ENCODE results near the gene SATB2. TPM values are rescaled to one million over a fixed set of nuclear protein-coding genes. Genes with fewer than 3 reads are reported as not detected.

Gene SATB2
- total RNA-seq, 1 experiment from 2014 or later = 3.0 TPM

GRCh38 chr2:199230091-199230490, 227.6 kb downstream of the SATB2 start:
- no peaks in the 10 kb centered on the region for H3F3A ChIP-seq (ENCODE audit: low read length, unreplicated experiment)
- H3K4me2 ChIP-seq (ENCODE audit: low read length) = no peak overlapping the region
- no peaks in the 10 kb centered on the region for H3K79me2 ChIP-seq (ENCODE audit: low read length)
- ChIA-PET POLR2A (ENCODE audit: unreplicated experiment) (no interaction called here), CTCF (no interaction called here)
- H4K20me1 ChIP-seq (ENCODE audit: low read length) = no peaks in the 10 kb centered on the region
- peak overlapping the region; percentile 4; the same call in 1 of the 2 replicates for H3K9ac ChIP-seq (ENCODE audit: low read length)
- peaks cover 17% of the 10 kb centered on the region for H3K4me1 ChIP-seq (ENCODE audit: insufficient read depth, low read length)
- no peak overlapping the region for H3K4me3 ChIP-seq (ENCODE audit: low read length)
- no peaks in the 10 kb centered on the region for H3K9me2 ChIP-seq (replicated peaks; ENCODE audit: low read length)
- BruUV-seq (replicated peaks) = no TSS peak
- H3K9me3 ChIP-seq (ENCODE audit: low read length) = no peaks in the 10 kb centered on the region
- peak overlapping the region; percentile 61 for H3K27ac ChIP-seq (ENCODE audit: low read length)
- ATAC-seq (no peak), DNase-seq (peak; percentile 48)
- no peaks in the 10 kb centered on the region for H3K27me3 ChIP-seq (ENCODE audit: low read length)
- no peak for TF ChIP-seq EZH2 (IDR thresholded peaks at IDR 0.05; ENCODE audit: low read length, unreplicated experiment)
- TF ChIP-seq CTCF (conservative IDR thresholded peaks at IDR 0.05; ENCODE audit: low read depth, low read length) = no peak
- TF ChIP-seq EZH2phosphoT487 (IDR thresholded peaks at IDR 0.05; ENCODE audit: borderline replicate concordance, low read length) = no peak
- intact Hi-C loops (cut with micrococcal nuclease) = no loop called here
- H3K36me3 ChIP-seq (ENCODE audit: low read depth, low read length) = no peaks in the 10 kb centered on the region
- no peak overlapping the region for H2AFZ ChIP-seq (ENCODE audit: low read length)

GRCh38 chr2:199228887-199229819, 228.6 kb downstream of the SATB2 start:
- ATAC-seq = peak; percentile 98
- no peaks in the 10 kb centered on the region for H3F3A ChIP-seq (ENCODE audit: low read length, unreplicated experiment)
- H3K4me3 ChIP-seq (ENCODE audit: low read length) = 0 out of 2 replicates have a peak overlapping the region, but pooled peaks have one; percentile 6
- H4K20me1 ChIP-seq (ENCODE audit: low read length) = no peaks in the 10 kb centered on the region
- peak; percentile 98 for DNase-seq
- ChIA-PET POLR2A (ENCODE audit: unreplicated experiment) (no interaction called here), CTCF (no interaction called here)
- peak overlapping the region; percentile 61 for H3K27ac ChIP-seq (ENCODE audit: low read length)
- no peak for TF ChIP-seq EZH2phosphoT487 (IDR thresholded peaks at IDR 0.05; ENCODE audit: borderline replicate concordance, low read length)
- H3K79me2 ChIP-seq (ENCODE audit: low read length) = no peaks in the 10 kb centered on the region
- H3K4me1 ChIP-seq (ENCODE audit: insufficient read depth, low read length) = peaks cover 21% of the 10 kb centered on the region
- H2AFZ ChIP-seq (ENCODE audit: low read length) = peak overlapping the region; percentile 41; the same call in 1 of the 2 replicates
- intact Hi-C loops (cut with micrococcal nuclease) = no loop called here
- no peaks in the 10 kb centered on the region for H3K27me3 ChIP-seq (ENCODE audit: low read length)
- H3K36me3 ChIP-seq (ENCODE audit: low read depth, low read length) = no peaks in the 10 kb centered on the region
- H3K9me3 ChIP-seq (ENCODE audit: low read length) = no peaks in the 10 kb centered on the region
- peak overlapping the region; percentile 4; the same call in 1 of the 2 replicates for H3K9ac ChIP-seq (ENCODE audit: low read length)
- BruUV-seq (replicated peaks) = no TSS peak
- H3K9me2 ChIP-seq (replicated peaks; ENCODE audit: low read length) = no peaks in the 10 kb centered on the region
- peak overlapping the region; percentile 68 for H3K4me2 ChIP-seq (ENCODE audit: low read length)

GRCh38 chr2:199223791-199224190, 233.9 kb downstream of the SATB2 start:
- no TSS peak for BruUV-seq (replicated peaks)

More at GRCh38 chr2:199223791-199224190, 233.9 kb downstream of the SATB2 start:
- H3K27ac ChIP-seq (ENCODE audit: low read length) = no peak overlapping the region
- TF ChIP-seq EZH2 (IDR thresholded peaks at IDR 0.05; ENCODE audit: low read length, unreplicated experiment) (no peak), CTCF (conservative IDR thresholded peaks at IDR 0.05; ENCODE audit: low read depth, low read length) (no peak), EZH2phosphoT487 (IDR thresholded peaks at IDR 0.05; ENCODE audit: borderline replicate concordance, low read length) (no peak)
- ATAC-seq (peak; percentile 91), DNase-seq (peak; percentile 92)
- H3K4me3 ChIP-seq (ENCODE audit: low read length) = no peak overlapping the region
- H4K20me1 ChIP-seq (ENCODE audit: low read length) = no peaks in the 10 kb centered on the region
- H3K9me2 ChIP-seq (replicated peaks; ENCODE audit: low read length) = no peaks in the 10 kb centered on the region
- intact Hi-C loops (cut with micrococcal nuclease) = no loop called here
- H2AFZ ChIP-seq (ENCODE audit: low read length) = no peak overlapping the region
- no peaks in the 10 kb centered on the region for H3F3A ChIP-seq (ENCODE audit: low read length, unreplicated experiment)
- H3K79me2 ChIP-seq (ENCODE audit: low read length) = no peaks in the 10 kb centered on the region
- ChIA-PET POLR2A (ENCODE audit: unreplicated experiment) (no interaction called here), CTCF (no interaction called here)
- H3K27me3 ChIP-seq (ENCODE audit: low read length) = no peaks in the 10 kb centered on the region
- no peak overlapping the region for H3K9ac ChIP-seq (ENCODE audit: low read length)
- H3K4me1 ChIP-seq (ENCODE audit: insufficient read depth, low read length) = peaks cover 13% of the 10 kb centered on the region
- no peaks in the 10 kb centered on the region for H3K36me3 ChIP-seq (ENCODE audit: low read depth, low read length)
- H3K4me2 ChIP-seq (ENCODE audit: low read length) = no peak overlapping the region
- no peaks in the 10 kb centered on the region for H3K9me3 ChIP-seq (ENCODE audit: low read length)
